HCT116 (cell line): ENCODE results near the gene MAL.

Experiments used
- ATF3 ChIP-seq: IDR thresholded peaks from 2 replicates; pipeline ENCODE4 v1.6.1; 2012
- CEBPB ChIP-seq: IDR thresholded peaks from 2 replicates; pipeline ENCODE4 v1.6.1; 2012; ENCODE audit warnings: low read depth
- ELF1 ChIP-seq: IDR thresholded peaks from 2 replicates; pipeline ENCODE4 v1.6.1; 2012; ENCODE audit warnings: low read depth, borderline replicate concordance
- EZH2 ChIP-seq: fragments of 200-600 bp; sonication (generic); IDR thresholded peaks from 2 replicates; pipeline ENCODE4 v1.6.1; 2017; ENCODE audit warnings: antibody characterized with exemption, mixed run types
- MAX ChIP-seq: IDR thresholded peaks from 2 replicates; pipeline ENCODE4 v1.6.1; 2012
- POLR2A ChIP-seq: IDR thresholded peaks from 2 replicates; pipeline ENCODE4 v1.7.0; 2011; ENCODE audit warnings: borderline replicate concordance; ENCODE audit not compliant: insufficient read depth, insufficient read length; ENCODE audit errors: extremely low read depth
- POLR2AphosphoS5 ChIP-seq: IDR thresholded peaks from 2 replicates; pipeline ENCODE4 v1.6.1; 2011; ENCODE audit warnings: mild to moderate bottlenecking, low read depth, low read length, moderate library complexity
- RAD21 ChIP-seq: IDR thresholded peaks from 2 replicates; pipeline ENCODE4 v1.6.1; 2012; ENCODE audit warnings: low read depth, mild to moderate bottlenecking
- SIN3A ChIP-seq: IDR thresholded peaks from 2 replicates; pipeline ENCODE4 v1.6.1; 2012; ENCODE audit warnings: low read depth
- TCF7L2 ChIP-seq: IDR thresholded peaks from 2 replicates; pipeline ENCODE4 v1.7.0; 2011; ENCODE audit warnings: borderline replicate concordance, inconsistent platforms; ENCODE audit not compliant: insufficient read depth, insufficient read length; ENCODE audit errors: extremely low read depth
- ZBTB33 ChIP-seq: IDR thresholded peaks from 2 replicates; pipeline ENCODE4 v1.6.1; 2011; ENCODE audit warnings: mild to moderate bottlenecking, low read length, moderate library complexity; ENCODE audit not compliant: insufficient replicate concordance; ENCODE audit errors: extremely low read depth
- TF ChIP-seq, protein P1 (sequence below), 3 experiments: fragments of 200-600 bp in 1 of 3; sonication (generic) in 1 of 3; IDR thresholded peaks in 2 of 3; conservative IDR thresholded peaks in 1 of 3; 2 replicates each; pipeline ENCODE4 v1.5.1; 2012 to 2017; ENCODE audit warnings: low read depth in 2 of 3, low read length in 2 of 3, antibody characterized with exemption in 1 of 3, borderline replicate concordance in 1 of 3, control low read depth in 1 of 3, mild to moderate bottlenecking in 1 of 3, mixed read lengths in 1 of 3, mixed run types in 1 of 3, moderate library complexity in 1 of 3; ENCODE audit not compliant: insufficient read depth in 1 of 3
- TF ChIP-seq, protein P2 (sequence below): IDR thresholded peaks from 2 replicates; pipeline ENCODE4 v1.6.1; 2012; ENCODE audit warnings: low read depth

- TF ChIP-seq, protein P1, sequence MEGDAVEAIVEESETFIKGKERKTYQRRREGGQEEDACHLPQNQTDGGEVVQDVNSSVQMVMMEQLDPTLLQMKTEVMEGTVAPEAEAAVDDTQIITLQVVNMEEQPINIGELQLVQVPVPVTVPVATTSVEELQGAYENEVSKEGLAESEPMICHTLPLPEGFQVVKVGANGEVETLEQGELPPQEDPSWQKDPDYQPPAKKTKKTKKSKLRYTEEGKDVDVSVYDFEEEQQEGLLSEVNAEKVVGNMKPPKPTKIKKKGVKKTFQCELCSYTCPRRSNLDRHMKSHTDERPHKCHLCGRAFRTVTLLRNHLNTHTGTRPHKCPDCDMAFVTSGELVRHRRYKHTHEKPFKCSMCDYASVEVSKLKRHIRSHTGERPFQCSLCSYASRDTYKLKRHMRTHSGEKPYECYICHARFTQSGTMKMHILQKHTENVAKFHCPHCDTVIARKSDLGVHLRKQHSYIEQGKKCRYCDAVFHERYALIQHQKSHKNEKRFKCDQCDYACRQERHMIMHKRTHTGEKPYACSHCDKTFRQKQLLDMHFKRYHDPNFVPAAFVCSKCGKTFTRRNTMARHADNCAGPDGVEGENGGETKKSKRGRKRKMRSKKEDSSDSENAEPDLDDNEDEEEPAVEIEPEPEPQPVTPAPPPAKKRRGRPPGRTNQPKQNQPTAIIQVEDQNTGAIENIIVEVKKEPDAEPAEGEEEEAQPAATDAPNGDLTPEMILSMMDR (IDR thresholded peaks at IDR 0.05 in 2 of 3, conservative IDR thresholded peaks at IDR 0.05 in 1 of 3; ENCODE audit: borderline replicate concordance in 1 of 3, insufficient read depth in 1 of 3, low read depth in 2 of 3, low read length in 2 of 3) = no peak
- TF ChIP-seq POLR2A (no peak), POLR2AphosphoS5 (no peak), TCF7L2 (no peak), SIN3A (no peak), RAD21 (no peak), ELF1 (no peak), CEBPB (no peak), ATF3 (no peak), EZH2 (no peak), ZBTB33 (no peak), MAX (no peak)
- TF ChIP-seq, protein P2, sequence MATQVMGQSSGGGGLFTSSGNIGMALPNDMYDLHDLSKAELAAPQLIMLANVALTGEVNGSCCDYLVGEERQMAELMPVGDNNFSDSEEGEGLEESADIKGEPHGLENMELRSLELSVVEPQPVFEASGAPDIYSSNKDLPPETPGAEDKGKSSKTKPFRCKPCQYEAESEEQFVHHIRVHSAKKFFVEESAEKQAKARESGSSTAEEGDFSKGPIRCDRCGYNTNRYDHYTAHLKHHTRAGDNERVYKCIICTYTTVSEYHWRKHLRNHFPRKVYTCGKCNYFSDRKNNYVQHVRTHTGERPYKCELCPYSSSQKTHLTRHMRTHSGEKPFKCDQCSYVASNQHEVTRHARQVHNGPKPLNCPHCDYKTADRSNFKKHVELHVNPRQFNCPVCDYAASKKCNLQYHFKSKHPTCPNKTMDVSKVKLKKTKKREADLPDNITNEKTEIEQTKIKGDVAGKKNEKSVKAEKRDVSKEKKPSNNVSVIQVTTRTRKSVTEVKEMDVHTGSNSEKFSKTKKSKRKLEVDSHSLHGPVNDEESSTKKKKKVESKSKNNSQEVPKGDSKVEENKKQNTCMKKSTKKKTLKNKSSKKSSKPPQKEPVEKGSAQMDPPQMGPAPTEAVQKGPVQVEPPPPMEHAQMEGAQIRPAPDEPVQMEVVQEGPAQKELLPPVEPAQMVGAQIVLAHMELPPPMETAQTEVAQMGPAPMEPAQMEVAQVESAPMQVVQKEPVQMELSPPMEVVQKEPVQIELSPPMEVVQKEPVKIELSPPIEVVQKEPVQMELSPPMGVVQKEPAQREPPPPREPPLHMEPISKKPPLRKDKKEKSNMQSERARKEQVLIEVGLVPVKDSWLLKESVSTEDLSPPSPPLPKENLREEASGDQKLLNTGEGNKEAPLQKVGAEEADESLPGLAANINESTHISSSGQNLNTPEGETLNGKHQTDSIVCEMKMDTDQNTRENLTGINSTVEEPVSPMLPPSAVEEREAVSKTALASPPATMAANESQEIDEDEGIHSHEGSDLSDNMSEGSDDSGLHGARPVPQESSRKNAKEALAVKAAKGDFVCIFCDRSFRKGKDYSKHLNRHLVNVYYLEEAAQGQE = no peak
Measured at GRCh38 chr2:95029898-95030341, 4.4 kb downstream of the MAL start.
